ENCODE measurements around the gene IPO9.

The IPO9 gene

DNA sequence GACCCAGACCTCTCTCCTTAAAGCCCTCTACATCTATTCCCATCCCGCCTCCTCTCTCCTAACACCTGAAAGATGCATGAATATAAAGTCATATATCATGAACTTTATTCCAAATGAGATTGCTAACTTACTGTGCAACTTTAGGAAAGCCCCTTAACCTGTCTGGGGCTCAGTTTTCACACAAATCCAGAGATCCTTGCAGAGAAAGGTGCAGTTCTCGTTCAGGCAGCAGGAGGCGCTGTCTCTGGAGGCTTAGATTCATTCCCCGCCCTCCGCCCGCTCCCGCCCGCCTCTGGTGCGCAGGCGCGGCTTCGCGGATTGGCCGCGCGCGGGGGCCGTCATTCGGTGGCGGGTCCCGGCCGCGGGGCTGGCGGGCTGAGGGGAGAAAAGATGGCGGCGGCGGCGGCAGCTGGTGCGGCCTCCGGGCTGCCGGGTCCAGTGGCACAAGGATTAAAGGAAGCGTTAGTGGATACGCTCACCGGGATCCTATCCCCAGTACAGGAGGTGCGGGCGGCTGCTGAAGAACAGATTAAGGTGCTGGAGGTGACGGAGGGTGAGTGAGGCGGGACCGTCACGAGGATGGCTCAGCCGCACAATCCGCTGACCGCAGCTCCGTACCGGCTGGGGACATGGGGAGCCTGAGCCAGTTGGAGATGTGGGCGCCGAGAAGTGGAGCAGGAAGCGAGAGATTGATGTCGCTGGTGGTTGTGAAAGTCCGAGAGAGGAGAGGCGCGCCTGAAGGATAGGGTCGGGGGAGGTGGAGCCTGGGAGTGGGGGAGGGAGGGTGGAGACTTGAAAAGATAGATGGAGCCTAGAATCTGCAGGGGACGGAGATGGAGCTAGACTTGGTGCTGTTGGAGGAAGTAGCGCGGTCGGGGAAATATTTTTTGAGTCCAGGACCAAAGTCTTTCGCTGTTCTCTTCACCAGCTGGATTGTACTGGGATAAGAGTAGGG, at the start of gene IPO9:
TSS of gene IPO9 (plus strand) at position 338 of the 955 bp plus-strand sequence. CDS start at position 391, 53 bp downstream.
- DNase-seq (ENCODE audit: low spot score) = peak; percentile 100
- TF ChIP-seq, protein P1, sequence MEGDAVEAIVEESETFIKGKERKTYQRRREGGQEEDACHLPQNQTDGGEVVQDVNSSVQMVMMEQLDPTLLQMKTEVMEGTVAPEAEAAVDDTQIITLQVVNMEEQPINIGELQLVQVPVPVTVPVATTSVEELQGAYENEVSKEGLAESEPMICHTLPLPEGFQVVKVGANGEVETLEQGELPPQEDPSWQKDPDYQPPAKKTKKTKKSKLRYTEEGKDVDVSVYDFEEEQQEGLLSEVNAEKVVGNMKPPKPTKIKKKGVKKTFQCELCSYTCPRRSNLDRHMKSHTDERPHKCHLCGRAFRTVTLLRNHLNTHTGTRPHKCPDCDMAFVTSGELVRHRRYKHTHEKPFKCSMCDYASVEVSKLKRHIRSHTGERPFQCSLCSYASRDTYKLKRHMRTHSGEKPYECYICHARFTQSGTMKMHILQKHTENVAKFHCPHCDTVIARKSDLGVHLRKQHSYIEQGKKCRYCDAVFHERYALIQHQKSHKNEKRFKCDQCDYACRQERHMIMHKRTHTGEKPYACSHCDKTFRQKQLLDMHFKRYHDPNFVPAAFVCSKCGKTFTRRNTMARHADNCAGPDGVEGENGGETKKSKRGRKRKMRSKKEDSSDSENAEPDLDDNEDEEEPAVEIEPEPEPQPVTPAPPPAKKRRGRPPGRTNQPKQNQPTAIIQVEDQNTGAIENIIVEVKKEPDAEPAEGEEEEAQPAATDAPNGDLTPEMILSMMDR (conservative IDR thresholded peaks at IDR 0.05; ENCODE audit: low read depth) = peak; percentile 98
- POLR2A ChIA-PET (ENCODE audit: low non-redundant PET) = interaction anchor here (0.6 kb wide), 1 partner anchor 22 kb away, joined by 4 read pairs; no protein-coding TSS in a partner anchor
- CTCF ChIA-PET = interaction anchor here (0.6 to 1.8 kb wide), 17 partner anchors 8 to 662 kb away, joined by 3 to 10 read pairs (median 4); no protein-coding TSS in a partner anchor
- peak within 1 kb of the TSS; percentile 85 for H3K27ac ChIP-seq

DNA sequence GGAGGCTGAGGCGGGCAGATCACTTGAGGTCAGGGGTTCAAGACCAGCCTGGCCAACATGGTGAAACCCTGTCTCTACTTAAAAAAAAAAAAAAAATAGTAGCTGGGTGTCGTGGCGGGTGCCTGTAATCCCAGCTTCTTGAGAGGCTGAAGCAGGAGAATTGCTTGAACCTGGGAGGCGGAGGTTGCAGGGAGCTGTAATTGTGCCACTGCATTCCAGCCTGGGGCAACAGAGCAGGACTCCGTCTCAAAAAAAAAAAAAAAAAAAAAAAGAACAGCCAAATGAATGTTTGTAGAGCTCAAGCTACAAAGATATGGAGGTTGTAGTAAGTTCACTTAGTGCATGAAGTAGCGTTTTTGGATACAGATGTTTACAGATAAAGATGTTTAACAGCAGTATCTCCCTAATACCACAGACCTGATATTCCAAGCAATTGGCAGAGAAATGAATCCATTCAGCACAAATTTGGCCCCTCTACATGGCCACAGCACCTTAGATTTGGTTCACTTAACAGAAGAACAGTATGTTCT, 49.5 kb upstream of the IPO9 start:
- ChIA-PET POLR2A (ENCODE audit: low non-redundant PET) (interaction anchor here (0.6 to 0.7 kb wide), 2 partner anchors 37 to 320 kb away, joined by 4 to 5 read pairs; no protein-coding TSS in a partner anchor), CTCF (no interaction called here)
- no peak for DNase-seq (ENCODE audit: low spot score)
- TF ChIP-seq, protein P1 (conservative IDR thresholded peaks at IDR 0.05; ENCODE audit: low read depth) = no peak
- no peak overlapping the region for H3K27ac ChIP-seq

DNA sequence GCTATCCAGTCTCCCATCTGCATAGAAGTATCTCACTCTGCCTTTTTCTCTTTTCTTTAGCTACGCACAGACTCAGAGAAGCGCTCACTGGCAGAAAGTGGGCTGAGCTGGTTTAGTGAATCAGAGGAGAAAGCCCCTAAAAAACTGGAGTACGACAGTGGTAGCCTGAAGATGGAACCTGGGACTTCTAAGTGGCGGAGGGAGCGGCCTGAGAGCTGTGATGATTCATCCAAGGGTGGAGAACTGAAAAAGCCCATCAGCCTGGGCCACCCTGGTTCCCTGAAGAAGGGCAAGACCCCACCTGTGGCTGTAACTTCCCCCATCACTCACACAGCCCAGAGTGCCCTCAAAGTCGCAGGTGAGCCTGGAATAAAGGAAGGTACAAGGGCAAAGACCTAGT, 48.0 kb upstream of the IPO9 start:
- ChIA-PET POLR2A (ENCODE audit: low non-redundant PET) (no interaction called here), CTCF (interaction anchor here (0.5 to 3.5 kb wide), 4 partner anchors 12 to 71 kb away, joined by 3 to 15 read pairs (median 4); no protein-coding TSS in a partner anchor)
- TF ChIP-seq, protein P1 (conservative IDR thresholded peaks at IDR 0.05; ENCODE audit: low read depth) = no peak
- DNase-seq (ENCODE audit: low spot score) = no peak
- peak overlapping the region; percentile 56 for H3K27ac ChIP-seq

DNA sequence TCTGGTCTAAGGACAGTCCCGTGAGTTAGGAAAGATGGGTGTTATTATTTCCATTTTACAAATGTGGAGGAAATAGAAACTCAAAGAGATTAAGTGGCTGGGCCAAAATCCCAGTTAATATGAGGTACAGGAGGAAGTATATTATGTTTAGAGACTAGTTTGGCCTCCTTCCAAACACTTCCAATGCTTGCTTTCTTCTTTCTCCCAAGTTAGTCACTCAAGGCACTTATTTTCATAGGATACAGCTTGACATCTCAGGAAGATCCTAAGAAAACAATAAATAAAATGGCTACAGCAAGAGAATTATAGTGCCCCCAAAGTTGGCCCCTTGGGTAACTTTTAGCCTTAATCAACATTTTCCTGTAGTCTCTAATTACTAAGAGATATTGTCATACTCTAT, 47.5 kb upstream of the IPO9 start:
- TF ChIP-seq, protein P1 (conservative IDR thresholded peaks at IDR 0.05; ENCODE audit: low read depth) = no peak
- ChIA-PET POLR2A (ENCODE audit: low non-redundant PET) (no interaction called here), CTCF (interaction anchor here (1.0 to 3.5 kb wide), 2 partner anchors 12 to 72 kb away, joined by 3 to 15 read pairs; no protein-coding TSS in a partner anchor)
- peak overlapping the region; percentile 56 for H3K27ac ChIP-seq
- DNase-seq (ENCODE audit: low spot score) = no peak

DNA sequence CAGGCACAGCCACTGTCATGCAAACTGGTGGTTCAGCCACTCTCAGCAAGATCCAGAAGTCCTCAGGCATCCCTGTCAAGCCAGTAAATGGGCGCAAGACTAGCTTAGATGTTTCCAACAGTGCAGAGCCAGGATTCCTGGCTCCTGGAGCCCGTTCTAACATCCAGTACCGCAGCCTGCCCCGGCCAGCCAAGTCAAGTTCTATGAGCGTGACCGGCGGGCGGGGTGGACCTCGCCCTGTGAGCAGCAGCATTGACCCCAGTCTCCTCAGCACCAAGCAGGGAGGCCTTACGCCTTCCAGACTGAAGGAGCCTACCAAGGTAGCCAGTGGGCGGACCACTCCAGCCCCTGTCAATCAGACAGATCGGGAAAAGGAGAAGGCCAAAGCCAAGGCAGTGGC, 46.6 kb upstream of the IPO9 start:
- CTCF ChIA-PET = interaction anchor here (1.0 to 3.5 kb wide), 3 partner anchors 11 to 73 kb away, joined by 3 to 15 read pairs (median 4); no protein-coding TSS in a partner anchor
- POLR2A ChIA-PET (ENCODE audit: low non-redundant PET) = no interaction called here
- TF ChIP-seq, protein P1 (conservative IDR thresholded peaks at IDR 0.05; ENCODE audit: low read depth) = no peak
- no peak for DNase-seq (ENCODE audit: low spot score)
- H3K27ac ChIP-seq = peak overlapping the region; percentile 33

DNA sequence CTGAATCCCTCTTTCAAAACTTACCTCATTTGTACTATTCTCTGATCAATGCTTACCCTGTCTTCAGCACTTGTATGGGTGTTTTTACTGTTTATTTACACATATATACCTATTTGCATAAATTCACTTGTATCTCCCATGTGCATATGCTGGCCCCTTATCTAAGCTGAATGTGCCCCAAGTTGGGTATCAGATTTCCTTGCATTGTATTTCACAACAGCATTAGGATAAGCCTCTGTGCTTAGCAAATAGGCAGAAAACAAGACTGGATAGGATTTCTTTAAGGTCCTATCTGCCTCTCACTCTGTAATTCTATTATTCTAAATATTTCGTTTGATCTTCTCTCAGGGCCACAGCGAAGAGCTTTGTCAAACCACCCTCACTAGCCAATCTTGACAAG, 45.9 kb upstream of the IPO9 start:
- ChIA-PET POLR2A (ENCODE audit: low non-redundant PET) (no interaction called here), CTCF (interaction anchor here (0.6 to 3.5 kb wide), 4 partner anchors 10 to 223 kb away, joined by 3 to 15 read pairs (median 4); no protein-coding TSS in a partner anchor)
- peak overlapping the region; percentile 85 for H3K27ac ChIP-seq
- DNase-seq (ENCODE audit: low spot score) = no peak
- TF ChIP-seq, protein P1 (conservative IDR thresholded peaks at IDR 0.05; ENCODE audit: low read depth) = no peak
